Testis (tissue), 3 donors: ENCODE measurements around the gene METTL13. TPM values are rescaled to one million over a fixed set of nuclear protein-coding genes. Genes with fewer than 3 reads are reported as not detected.

Source experiments
- DNase-seq: peaks from one replicate; pipeline ENCODE4 v3.0.0-alpha.2; 2019
- H3K27ac ChIP-seq, 2 donors: fragments of 200-600 bp; sonication (generic); one replicate each; pipeline ENCODE4 v1.5.1; 2019
- H3K27me3 ChIP-seq: fragments of 200-600 bp; sonication (generic); one replicate; pipeline ENCODE4 v1.5.1; 2019
- H3K36me3 ChIP-seq: fragments of 200-600 bp; sonication (generic); one replicate; pipeline ENCODE4 v1.5.1; 2017; ENCODE audit warnings: low read depth; ENCODE audit errors: missing control alignments
- H3K4me1 ChIP-seq: fragments of 200-600 bp; sonication (generic); one replicate; pipeline ENCODE4 v1.5.1; 2019
- H3K4me3 ChIP-seq, 2 donors: fragments of 200-600 bp; sonication (generic); one replicate each; pipeline ENCODE4 v1.5.1; 2017 to 2019
- H3K9me3 ChIP-seq: fragments of 200-600 bp; sonication (generic); one replicate; pipeline ENCODE4 v1.5.1; 2017
- CTCF ChIP-seq, 3 experiments: fragments of 450-650 bp in 2 of 3; fragments of 200-600 bp in 1 of 3; sonication (generic) in 1 of 3; IDR thresholded peaks; one replicate each; pipeline ENCODE4 v1.5.1; 2016 to 2019; ENCODE audit warnings: antibody characterized with exemption in 3 of 3, mild to moderate bottlenecking in 2 of 3, moderate library complexity in 1 of 3
- POLR2A ChIP-seq: fragments of 450-650 bp; IDR thresholded peaks from one replicate; pipeline ENCODE4 v1.6.1; 2017; ENCODE audit warnings: antibody characterized with exemption, mild to moderate bottlenecking, moderate library complexity
- WGBS, 2 donors: methylation state at CpG; one replicate each; pipeline ENCODE4 v1.1.5; 2018; 5-methylcytosine and 5-hydroxymethylcytosine counted together
- intact Hi-C: fragments of 100-400 bp; cut with DNase I; formaldehyde crosslinking; loops from one replicate; pipeline ENCODE4 v1.15.1; 2023; ENCODE audit warnings: low total_unique reads
- polyA plus RNA-seq: library from polyadenylated mRNA; stranded (reverse); fragments of 350-450 nt; fragmentation: Illumina TruSeq; extraction: RNeasy Lipid Tissue Mini Kit (QIAGEN cat#74804); gene quantifications from one replicate; pipeline ENCODE4 v1.2.3, GENCODE V29; 2014; ENCODE audit warnings: low read depth, low replicate concordance; ENCODE audit not compliant: insufficient read depth
- small RNA-seq, 2 donors: library from RNA; depleted of rRNA; stranded (forward); fragments of <200 nt; gene quantifications; one replicate each; pipeline ENCODE3, GENCODE V24; 2016
- total RNA-seq, 2 donors: library from RNA; depleted of rRNA; stranded (reverse); fragments of >200 nt; gene quantifications; one replicate each; pipeline ENCODE4 v1.2.3, GENCODE V29; 2016

Gene METTL13
- total and polyA plus RNA-seq, 3 donors from 2014 or later = 47.2 to 50.3 (median 47.5) TPM

DNA sequence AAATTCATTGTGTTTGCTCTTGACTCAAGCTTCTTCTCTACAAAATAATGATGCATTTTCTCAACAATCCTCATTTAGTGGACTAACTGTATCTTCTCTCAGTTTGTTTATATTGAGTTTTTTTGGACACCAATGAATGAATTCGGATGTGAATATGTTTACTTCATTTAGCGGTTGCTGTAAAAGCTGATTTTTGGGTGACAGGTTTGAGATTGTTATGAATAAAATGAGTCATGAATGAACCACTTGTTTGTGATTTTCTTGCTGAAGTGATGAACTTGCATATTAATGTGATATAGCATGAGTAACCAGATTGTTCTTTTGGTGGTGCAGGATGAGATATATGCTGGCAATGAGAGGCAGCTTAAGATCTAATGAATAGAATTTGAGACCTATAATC, 62.9 kb downstream of the METTL13 start:
- Histone ChIP-seq H3K36me3 (no peaks in the 10 kb centered on the region), H3K9me3 (no peaks in the 10 kb centered on the region), H3K27ac (no peak overlapping the region), H3K4me3 (no peak overlapping the region), H3K4me1 (peaks cover 10% of the 10 kb centered on the region), H3K27me3 (no peaks in the 10 kb centered on the region)
- 85 to 89% methylated on average over 2 of the region's 2 CpGs for WGBS, 2 donors
- DNase-seq = no peak
- intact Hi-C loops = no loop called here
- no peak for TF ChIP-seq CTCF (IDR thresholded peaks at IDR 0.05)
- TF ChIP-seq POLR2A = no peak

GRCh38 chr1:171845998-171846397, 64.5 kb downstream of the METTL13 start:
- H3K4me1 ChIP-seq = peaks cover 4% of the 10 kb centered on the region
- no peaks in the 10 kb centered on the region for H3K27me3 ChIP-seq
- H3K4me3 ChIP-seq = no peak overlapping the region
- intact Hi-C loops = no loop called here
- TF ChIP-seq CTCF (IDR thresholded peaks at IDR 0.05) = no peak
- TF ChIP-seq POLR2A = no peak
- no peaks in the 10 kb centered on the region for H3K36me3 ChIP-seq
- H3K27ac ChIP-seq = no peak overlapping the region
- DNase-seq = no peak
- no peaks in the 10 kb centered on the region for H3K9me3 ChIP-seq

Small RNAs within 50 kb of the gene (small RNA-seq; reads per million reads assigned to genes)
- 0 reads per million in 2 donors for gene RF00601

Other genes with a start within 250 kb of the METTL13 start
- under 1 TPM; 0.37 to 0.55 TPM for gene MYOCOS, start 159.4 kb upstream of the METTL13 start, total RNA-seq
- gene MYOCOS, start 159.4 kb upstream of the METTL13 start, polyA plus RNA-seq = 0.33 TPM
- 1 to 10 TPM; 1.3 to 3.0 TPM for gene MYOC, start 129.0 kb upstream of the METTL13 start, total RNA-seq
- 3.4 TPM for gene MYOC, start 129.0 kb upstream of the METTL13 start, polyA plus RNA-seq
- 10 to 100 TPM; 22.6 to 23.7 TPM for gene VAMP4, start 39.6 kb upstream of the METTL13 start, total RNA-seq
- 28.6 TPM for gene VAMP4, start 39.6 kb upstream of the METTL13 start, polyA plus RNA-seq
- 10 to 100 TPM in 1 of 2 donors, 1 to 10 TPM in 1; 8.4 to 10.2 TPM for gene DNM3, start 59.8 kb downstream of the METTL13 start, total RNA-seq
- gene DNM3, start 59.8 kb downstream of the METTL13 start, polyA plus RNA-seq = 4.9 TPM